H1 (cell line): ENCODE data around the gene NFIA. TPM values are rescaled to one million over a fixed set of nuclear protein-coding genes. Genes with fewer than 3 reads are reported as not detected.

ENCODE experiments used
- CTCF ChIA-PET: fragments of 300-600 bp; sonication (Branson Sonifier 250); formaldehyde crosslinking; loops from one replicate; lab custom pipeline; 2021; ENCODE audit not compliant: partially characterized antibody; lab: Charles Lee
- POLR2A ChIA-PET: fragments of 300-600 bp; sonication (Branson Sonifier 250); formaldehyde crosslinking; loops from one replicate; lab custom pipeline; 2021; ENCODE audit warnings: inconsistent platforms; ENCODE audit not compliant: partially characterized antibody; lab: Charles Lee
- DNase-seq, 2 experiments: peaks; one replicate each; pipeline versions ENCODE4 v3.0.0 to v3.0.0-alpha.2; 2010 to 2022; ENCODE audit warnings: low spot score in 2 of 2, low read depth in 1 of 2, mixed read lengths in 1 of 2
- FAIRE-seq: peaks from 2 replicates; lab custom pipeline; 2011; peaks lifted over from hg19 to GRCh38; lab: Jason Lieb, UNC
- H2AFZ ChIP-seq: 2 replicates; pipeline ENCODE4 v1.8.1; 2012; ENCODE audit warnings: low read length, inconsistent platforms
- H2AK5ac ChIP-seq: 2 replicates; pipeline ENCODE4 v1.6.1; 2013; ENCODE audit warnings: low read depth, low read length
- H2BK120ac ChIP-seq: replicated peaks from 2 replicates; pipeline ENCODE3; 2013; ENCODE audit warnings: low read depth, low read length, inconsistent platforms
- H2BK12ac ChIP-seq: 2 replicates; pipeline ENCODE4 v1.6.1; 2013; ENCODE audit warnings: low read depth, low read length
- H2BK15ac ChIP-seq: 2 replicates; pipeline ENCODE4 v1.6.1; 2013; ENCODE audit warnings: low read length
- H2BK20ac ChIP-seq: 2 replicates; pipeline ENCODE4 v1.6.1; 2013; ENCODE audit warnings: low read length
- H2BK5ac ChIP-seq: 2 replicates; pipeline ENCODE4 v1.6.1; 2013; ENCODE audit warnings: low read depth, low read length
- H3K14ac ChIP-seq: 2 replicates; pipeline ENCODE4 v1.6.1; 2013; ENCODE audit warnings: inconsistent platforms; ENCODE audit not compliant: insufficient read length
- H3K18ac ChIP-seq: 2 replicates; pipeline ENCODE4 v1.6.1; 2013; ENCODE audit warnings: low read length; ENCODE audit errors: extremely low read depth
- H3K23ac ChIP-seq: 2 replicates; pipeline ENCODE4 v1.6.1; 2013; ENCODE audit warnings: inconsistent platforms; ENCODE audit not compliant: insufficient read length
- H3K23me2 ChIP-seq: 2 replicates; pipeline ENCODE4 v1.6.1; 2013; ENCODE audit warnings: low read depth, low read length
- H3K27ac ChIP-seq: 2 replicates; pipeline ENCODE4 v1.6.1; 2011; ENCODE audit warnings: low read depth, low read length, inconsistent platforms
- H3K27me3 ChIP-seq, 4 experiments: replicated peaks in 1 of 4; 1 replicate in 1 of 4; 2 replicates in 3 of 4; pipeline versions ENCODE4 v1.6.1 to v1.8.1; 2011 to 2013; ENCODE audit warnings: low read length in 3 of 4, mild to moderate bottlenecking in 3 of 4, inconsistent platforms in 2 of 4, mixed read lengths in 2 of 4, moderate library complexity in 1 of 4; ENCODE audit not compliant: control insufficient read depth in 3 of 4, insufficient read depth in 3 of 4; ENCODE audit errors: extremely low read depth in 1 of 4
- H3K36me3 ChIP-seq, 4 experiments: 2 replicates each; pipeline versions ENCODE4 v1.6.1 to v1.8.1; 2011 to 2013; ENCODE audit warnings: mild to moderate bottlenecking in 4 of 4, low read length in 3 of 4, moderate library complexity in 2 of 4, control low read depth in 1 of 4, inconsistent platforms in 1 of 4; ENCODE audit not compliant: insufficient read depth in 4 of 4, control insufficient read depth in 2 of 4
- H3K4ac ChIP-seq: replicated peaks from 2 replicates; pipeline ENCODE3; 2013; ENCODE audit warnings: low read length, low read depth, mixed read lengths, inconsistent platforms; ENCODE audit not compliant: insufficient read length
- H3K4me1 ChIP-seq, 4 experiments: replicated peaks in 1 of 4; 1 replicate in 1 of 4; 2 replicates in 3 of 4; pipeline versions ENCODE4 v1.6.1 to v1.8.1; 2011 to 2013; ENCODE audit warnings: low read length in 3 of 4, inconsistent platforms in 2 of 4, mixed read lengths in 1 of 4; ENCODE audit not compliant: insufficient read depth in 4 of 4, control insufficient read depth in 3 of 4
- H3K4me2 ChIP-seq, 2 experiments: 2 replicates each; pipeline versions ENCODE4 v1.6.1 to v1.8.1; 2011 to 2013; ENCODE audit warnings: low read depth in 2 of 2, low read length in 2 of 2, control low read depth in 1 of 2, inconsistent platforms in 1 of 2, mild to moderate bottlenecking in 1 of 2; ENCODE audit not compliant: insufficient read depth in 1 of 2
- H3K4me3 ChIP-seq, 4 experiments: fragments of 200-600, 300-600 bp in 1 of 4; sonication (generic), shearing (Covaris generic), sonication (Bioruptor Twin) in 1 of 4; 2 replicates each; pipeline versions ENCODE4 v1.5.1 to v1.8.1; 2011 to 2016; ENCODE audit warnings: low read length in 4 of 4, low read depth in 3 of 4, control low read depth in 2 of 4, inconsistent platforms in 2 of 4, mild to moderate bottlenecking in 2 of 4, mixed read lengths in 1 of 4, moderate library complexity in 1 of 4; ENCODE audit not compliant: insufficient read depth in 2 of 4; ENCODE audit errors: extremely low read depth in 1 of 4
- H3K56ac ChIP-seq: replicated peaks from 2 replicates; pipeline ENCODE3; 2013; ENCODE audit warnings: low read depth, mild to moderate bottlenecking, mixed read lengths, low read length, inconsistent platforms; ENCODE audit not compliant: insufficient read length
- H3K79me1 ChIP-seq: 2 replicates; pipeline ENCODE4 v1.6.1; 2013; ENCODE audit warnings: low read depth, low read length, control low read depth
- H3K79me2 ChIP-seq, 2 experiments: 2 replicates each; pipeline versions ENCODE4 v1.6.1 to v1.8.1; 2012 to 2013; ENCODE audit warnings: low read length in 2 of 2, mild to moderate bottlenecking in 2 of 2, inconsistent platforms in 1 of 2; ENCODE audit not compliant: insufficient read depth in 2 of 2, control insufficient read depth in 1 of 2
- H3K9ac ChIP-seq, 4 experiments: replicated peaks in 1 of 4; 1 replicate in 1 of 4; 2 replicates in 3 of 4; pipeline versions ENCODE4 v1.6.1 to v1.8.1; 2011 to 2013; ENCODE audit warnings: low read depth in 3 of 4, low read length in 3 of 4, control low read depth in 2 of 4, mild to moderate bottlenecking in 2 of 4, moderate library complexity in 2 of 4, inconsistent platforms in 1 of 4; ENCODE audit errors: extremely low read depth in 1 of 4
- H3K9me3 ChIP-seq, 2 experiments: 2 replicates each; pipeline versions ENCODE4 v1.6.1 to v1.8.1; 2012 to 2013; ENCODE audit warnings: mild to moderate bottlenecking in 2 of 2, moderate library complexity in 2 of 2, control low read depth in 1 of 2, inconsistent platforms in 1 of 2, low read depth in 1 of 2, low read length in 1 of 2, mixed read lengths in 1 of 2; ENCODE audit not compliant: insufficient read depth in 2 of 2
- H4K20me1 ChIP-seq, 2 experiments: replicated peaks in 1 of 2; 2 replicates each; pipeline versions ENCODE3 to v1.8.1; 2011 to 2013; ENCODE audit warnings: inconsistent platforms in 2 of 2, low read length in 2 of 2, mild to moderate bottlenecking in 1 of 2; ENCODE audit not compliant: insufficient read depth in 2 of 2, control insufficient read depth in 1 of 2
- H4K5ac ChIP-seq: 2 replicates; pipeline ENCODE4 v1.6.1; 2013; ENCODE audit warnings: low read length, low read depth, mixed read lengths, inconsistent platforms; ENCODE audit not compliant: insufficient read length
- H4K8ac ChIP-seq: 2 replicates; pipeline ENCODE4 v1.8.0; 2013; ENCODE audit warnings: mild to moderate bottlenecking, moderate library complexity, low read length, inconsistent platforms; ENCODE audit not compliant: insufficient read depth; ENCODE audit errors: extremely low read depth
- H4K91ac ChIP-seq: replicated peaks from 2 replicates; pipeline ENCODE3; 2013; ENCODE audit warnings: low read length, mixed read lengths, inconsistent platforms; ENCODE audit not compliant: insufficient read length
- JUND ChIP-seq: IDR thresholded peaks from 2 replicates; pipeline ENCODE4 v1.6.1; 2011; ENCODE audit warnings: mild to moderate bottlenecking, improper control_type of control experiment, low read length
- POLR2AphosphoS5 ChIP-seq: IDR thresholded peaks from 2 replicates; pipeline ENCODE4 v1.6.1; 2011; ENCODE audit warnings: low read depth, low read length
- RBBP5 ChIP-seq: IDR thresholded peaks from 2 replicates; pipeline ENCODE4 v1.7.1; 2012; ENCODE audit warnings: low read depth, mild to moderate bottlenecking, inconsistent platforms, low read length, moderate library complexity, borderline replicate concordance
- SIX5 ChIP-seq: IDR thresholded peaks from 2 replicates; pipeline ENCODE4 v1.6.1; 2011; ENCODE audit warnings: mild to moderate bottlenecking, low read depth, low read length
- TCF12 ChIP-seq: IDR thresholded peaks from 2 replicates; pipeline ENCODE4 v1.6.1; 2011; ENCODE audit warnings: low read depth, mild to moderate bottlenecking, low read length
- WGBS, 2 experiments: shearing (Covaris generic) in 1 of 2; methylation state at CpG; one replicate each; pipeline versions ENCODE4 v1.1.6 to v1.1.7; 2013 to 2015; ENCODE audit warnings: low lambda C conversion rate in 2 of 2, mixed read lengths in 2 of 2, inconsistent platforms in 1 of 2, low coverage in 1 of 2, missing lambda C conversion rate in 1 of 2; ENCODE audit not compliant: insufficient replicate concordance in 2 of 2, insufficient coverage in 1 of 2, insufficient read length in 1 of 2; ENCODE audit errors: extremely low coverage in 1 of 2, missing lambda C conversion rate in 1 of 2; 5-methylcytosine and 5-hydroxymethylcytosine counted together
- polyA plus RNA-seq, 7 experiments: library from polyadenylated mRNA; depleted of rRNA in 3 of 7; stranded (reverse) in 5 of 7; unstranded in 2 of 7; fragments of >200 nt in 5 of 7; fragments of 200-250 nt in 2 of 7; gene quantifications; 1 replicate in 5 of 7; 2 replicates in 1 of 7; 4 replicates in 1 of 7; pipeline versions ENCODE4 v1.2.1 to v1.2.3, GENCODE V29; 2011 to 2013; ENCODE audit warnings: missing spikeins in 2 of 7, mixed read lengths in 2 of 7
- total RNA-seq: library from RNA; stranded (reverse); fragmentation: NEBNext Ultra II Directional; extraction: Animal tissue kit (Norgen Biotek cat#: 25700); gene quantifications from 2 replicates; pipeline ENCODE4 v1.2.1, GENCODE V29; 2021

The NFIA gene
- total and polyA plus RNA-seq, 2 of the 8 experiments (the other 6 are each of a cell fraction or from before 2014, with no cell fraction given), result 1.8 to 2.3 TPM

DNA sequence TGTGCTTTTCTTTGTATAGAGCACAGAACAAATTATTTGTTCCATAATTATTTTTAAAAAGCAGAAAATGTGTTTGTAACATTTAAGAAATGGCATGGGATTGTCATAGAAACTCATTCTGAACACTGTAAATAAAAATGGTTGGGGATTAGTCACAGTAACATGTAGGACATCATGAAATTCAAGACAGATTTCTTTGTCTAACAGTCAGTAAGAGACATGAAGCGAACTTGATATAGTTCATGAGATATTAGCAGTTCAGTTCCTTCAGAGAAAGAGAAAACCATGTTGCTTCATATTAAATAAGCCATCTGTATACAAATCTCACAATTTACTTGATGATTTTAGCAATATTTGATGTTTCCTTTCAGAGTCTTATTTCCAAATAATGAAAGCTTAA is 19.7 kb downstream of the NFIA start:
- no peaks in the 10 kb centered on the region for H3K79me1 ChIP-seq
- TF ChIP-seq POLR2AphosphoS5, result no peak
- no peak for TF ChIP-seq RBBP5
- no peak for TF ChIP-seq TCF12
- no peak for TF ChIP-seq JUND
- TF ChIP-seq SIX5, result no peak
- no peak overlapping the region for H3K23ac ChIP-seq
- H3K4me1 ChIP-seq, result no peaks in the 10 kb centered on the region
- H2BK12ac ChIP-seq, result no peak overlapping the region
- no peak overlapping the region for H3K4me2 ChIP-seq
- no peak overlapping the region for H3K4me3 ChIP-seq
- no peak overlapping the region for H2AFZ ChIP-seq
- H2BK5ac ChIP-seq, result no peak overlapping the region
- H3K14ac ChIP-seq, result no peak overlapping the region
- H3K27me3 ChIP-seq, result no peaks in the 10 kb centered on the region
- H4K5ac ChIP-seq, result no peak overlapping the region
- H3K56ac ChIP-seq, result no peak overlapping the region
- ChIA-PET POLR2A (no interaction called here), CTCF (no interaction called here)
- DNase-seq, result no peak
- no peak overlapping the region for H3K4ac ChIP-seq
- H4K91ac ChIP-seq, result no peak overlapping the region
- WGBS, 2 experiments, result 71% methylated on average over 1 of the region's 1 CpG; no CpG with 5 or more reads in 1 of the 2 experiments
- H3K18ac ChIP-seq, result no peak overlapping the region
- FAIRE-seq, result no peak
- H3K9ac ChIP-seq, result no peak overlapping the region
- H4K8ac ChIP-seq, result no peak overlapping the region
- H2BK120ac ChIP-seq, result no peak overlapping the region
- H2BK20ac ChIP-seq, result no peak overlapping the region
- no peaks in the 10 kb centered on the region for H4K20me1 ChIP-seq
- no peaks in the 10 kb centered on the region for H3K36me3 ChIP-seq
- no peak overlapping the region for H2BK15ac ChIP-seq
- no peaks in the 10 kb centered on the region for H3K9me3 ChIP-seq
- H3K27ac ChIP-seq, result no peak overlapping the region
- no peak overlapping the region for H2AK5ac ChIP-seq
- no peaks in the 10 kb centered on the region for H3K79me2 ChIP-seq
- H3K23me2 ChIP-seq, result no peaks in the 10 kb centered on the region
